Vagina (tissue), 2 donors: ENCODE measurements around the gene NUP93. TPM values are rescaled to one million over a fixed set of nuclear protein-coding genes. Genes with fewer than 3 reads are reported as not detected.

ENCODE experiments used
- DNase-seq, 2 donors: peaks; one replicate each; pipeline ENCODE4 v3.0.0-alpha.2; 2017; ENCODE audit errors: extremely low spot score in 2 of 2
- H3K27ac ChIP-seq: fragments of 200-600 bp; sonication (generic); one replicate; pipeline ENCODE4 v1.5.1; 2019
- H3K27me3 ChIP-seq: fragments of 200-600 bp; sonication (generic); one replicate; pipeline ENCODE4 v1.5.1; 2019
- H3K36me3 ChIP-seq, 2 donors: fragments of 200-600 bp; sonication (generic); one replicate each; pipeline ENCODE4 v1.5.1; 2017 to 2019
- H3K4me1 ChIP-seq: fragments of 200-600 bp; sonication (generic); one replicate; pipeline ENCODE4 v1.5.1; 2019
- H3K4me3 ChIP-seq, 2 donors: fragments of 200-600 bp; sonication (generic); 1 replicate in 1 of 2; 2 replicates in 1 of 2; pipeline ENCODE4 v1.5.1; 2016 to 2019
- H3K9me3 ChIP-seq: fragments of 200-600 bp; sonication (generic); one replicate; pipeline ENCODE4 v1.5.1; 2019
- CTCF ChIP-seq, 3 experiments: fragments of 450-650 bp in 2 of 3; fragments of 200-600 bp in 1 of 3; sonication (generic) in 1 of 3; IDR thresholded peaks; one replicate each; pipeline ENCODE4 v1.5.1; 2017 to 2019; ENCODE audit warnings: antibody characterized with exemption in 3 of 3, mild to moderate bottlenecking in 2 of 3, moderate library complexity in 2 of 3
- POLR2A ChIP-seq, 2 donors: fragments of 450-650 bp; IDR thresholded peaks; one replicate each; pipeline ENCODE4 v1.6.1; 2017; ENCODE audit warnings: antibody characterized with exemption in 2 of 2, mild to moderate bottlenecking in 2 of 2, moderate library complexity in 2 of 2
- POLR2AphosphoS5 ChIP-seq, 2 donors: sonication (generic); formaldehyde crosslinking; IDR thresholded peaks; one replicate each; pipeline ENCODE4 v1.9.0; 2017; ENCODE audit warnings: antibody characterized with exemption in 2 of 2, mild to moderate bottlenecking in 2 of 2, low read depth in 1 of 2; ENCODE audit not compliant: insufficient read depth in 1 of 2
- intact Hi-C: fragments of 100-400 bp; cut with DNase I; formaldehyde crosslinking; loops from one replicate; pipeline ENCODE4 v1.15.1; 2023
- total RNA-seq: library from RNA; depleted of rRNA; stranded (reverse); fragments of >200 nt; gene quantifications from one replicate; pipeline ENCODE4 v1.2.3, GENCODE V29; 2016

Gene NUP93
- total RNA-seq, 1 donor from 2014 or later = 43.7 TPM

GRCh38 chr16:56869513-56870275 is 139.8 kb downstream of the NUP93 start:
- Histone ChIP-seq H3K9me3 (no peaks in the 10 kb centered on the region), H3K27me3 (no peaks in the 10 kb centered on the region), H3K4me3 (no peak overlapping the region), H3K4me1 (no peaks in the 10 kb centered on the region), H3K36me3 (no peaks in the 10 kb centered on the region), H3K27ac (no peak overlapping the region)
- intact Hi-C loops = loop anchor here (10.0 kb wide), 2 partner anchors 65 to 175 kb away; partner anchors contain the start of gene HERPUD1
- no peak for DNase-seq
- no peak for TF ChIP-seq POLR2AphosphoS5 (IDR thresholded peaks at IDR 0.05; ENCODE audit: insufficient read depth in 1 of 2, low read depth in 1 of 2)
- no peak for TF ChIP-seq CTCF (IDR thresholded peaks at IDR 0.05)
- no peak for TF ChIP-seq POLR2A (IDR thresholded peaks at IDR 0.05)

GRCh38 chr16:56870276-56870888 is 140.5 kb downstream of the NUP93 start:
- no peak overlapping the region for H3K27ac ChIP-seq
- H3K4me1 ChIP-seq = no peaks in the 10 kb centered on the region
- H3K36me3 ChIP-seq = no peaks in the 10 kb centered on the region
- TF ChIP-seq CTCF (IDR thresholded peaks at IDR 0.05) (no peak), POLR2AphosphoS5 (IDR thresholded peaks at IDR 0.05; ENCODE audit: insufficient read depth in 1 of 2, low read depth in 1 of 2) (no peak), POLR2A (IDR thresholded peaks at IDR 0.05) (no peak)
- intact Hi-C loops = no loop called here
- no peak for DNase-seq
- no peaks in the 10 kb centered on the region for H3K27me3 ChIP-seq
- no peak overlapping the region for H3K4me3 ChIP-seq
- no peaks in the 10 kb centered on the region for H3K9me3 ChIP-seq

- no peaks in the 10 kb centered on the region for H3K4me1 ChIP-seq
- no peaks in the 10 kb centered on the region for H3K9me3 ChIP-seq
- no peak overlapping the region for H3K4me3 ChIP-seq
- DNase-seq = no peak
- H3K36me3 ChIP-seq = no peaks in the 10 kb centered on the region
- H3K27me3 ChIP-seq = no peaks in the 10 kb centered on the region
- TF ChIP-seq CTCF (IDR thresholded peaks at IDR 0.05) (no peak), POLR2A (IDR thresholded peaks at IDR 0.05) (no peak), POLR2AphosphoS5 (IDR thresholded peaks at IDR 0.05; ENCODE audit: insufficient read depth in 1 of 2, low read depth in 1 of 2) (no peak)
- no peak overlapping the region for H3K27ac ChIP-seq
- intact Hi-C loops = no loop called here
Observed at GRCh38 chr16:56871172-56871593, 141.3 kb downstream of the NUP93 start.

- H3K36me3 ChIP-seq = no peaks in the 10 kb centered on the region
- no peaks in the 10 kb centered on the region for H3K4me1 ChIP-seq
- no peaks in the 10 kb centered on the region for H3K9me3 ChIP-seq
- no peak overlapping the region for H3K27ac ChIP-seq
- H3K4me3 ChIP-seq = no peak overlapping the region
- no peak for TF ChIP-seq POLR2A (IDR thresholded peaks at IDR 0.05)
- no peak for TF ChIP-seq POLR2AphosphoS5 (IDR thresholded peaks at IDR 0.05; ENCODE audit: insufficient read depth in 1 of 2, low read depth in 1 of 2)
- no peak for TF ChIP-seq CTCF (IDR thresholded peaks at IDR 0.05)
- intact Hi-C loops = no loop called here
- no peaks in the 10 kb centered on the region for H3K27me3 ChIP-seq
- DNase-seq = no peak
Observed at GRCh38 chr16:56872863-56873391, 143.0 kb downstream of the NUP93 start.

- Histone ChIP-seq H3K4me1 (no peaks in the 10 kb centered on the region), H3K4me3 (no peak overlapping the region), H3K9me3 (no peaks in the 10 kb centered on the region), H3K27ac (no peak overlapping the region), H3K27me3 (no peaks in the 10 kb centered on the region), H3K36me3 (no peaks in the 10 kb centered on the region)
- intact Hi-C loops = no loop called here
- DNase-seq = no peak
- no peak for TF ChIP-seq POLR2A (IDR thresholded peaks at IDR 0.05)
- no peak for TF ChIP-seq CTCF (IDR thresholded peaks at IDR 0.05)
- no peak for TF ChIP-seq POLR2AphosphoS5 (IDR thresholded peaks at IDR 0.05; ENCODE audit: insufficient read depth in 1 of 2, low read depth in 1 of 2)
Observed at GRCh38 chr16:56874800-56875199, 144.9 kb downstream of the NUP93 start.
